GM12891 (cell line): ENCODE results near the gene TNS1.

Experiments
- POLR2A ChIP-seq: IDR thresholded peaks from 2 replicates; pipeline ENCODE4 v1.6.1; 2011; ENCODE audit warnings: low read depth, low read length, control low read depth
- POLR2AphosphoS5 ChIP-seq: IDR thresholded peaks from 2 replicates; pipeline ENCODE4 v1.6.1; 2011; ENCODE audit warnings: low read depth, low read length, control low read depth
- TAF1 ChIP-seq: IDR thresholded peaks from 2 replicates; pipeline ENCODE4 v1.6.1; 2011; ENCODE audit warnings: low read depth, low read length, control low read depth

GRCh38 chr2:217919781-217920351 is 82.9 kb downstream of the TNS1 start:
- TF ChIP-seq TAF1 (no peak), POLR2A (no peak), POLR2AphosphoS5 (no peak)
